ENCODE measurements around the gene POLE2. TPM values are rescaled to one million over a fixed set of nuclear protein-coding genes. Genes with fewer than 3 reads are reported as not detected.
"Not testable (repeated sequence)": the region's sequence is repeated elsewhere in the genome, so short reads cannot be mapped to it uniquely, and the experiment has no call there.

POLE2 gene
- total RNA-seq, 1 donor from 2014 or later: 1.2 TPM

DNA sequence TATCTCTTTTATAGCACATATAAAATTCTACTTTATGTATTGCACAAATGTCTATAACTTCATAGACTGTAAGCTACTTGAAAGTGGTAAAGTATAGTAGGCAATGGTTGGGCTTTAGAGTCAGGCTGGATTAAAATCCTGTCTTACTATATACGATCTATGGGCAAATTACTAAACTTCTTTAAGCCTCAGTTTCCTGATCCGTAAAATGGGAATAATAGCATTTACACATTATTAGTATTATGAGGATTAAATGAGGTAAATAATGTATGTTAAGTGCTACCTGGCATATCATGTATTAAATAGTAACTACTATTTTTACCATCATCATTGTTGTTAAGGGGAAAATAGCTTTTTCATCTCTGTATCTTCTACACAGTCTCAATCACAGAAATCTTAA lies 14.4 kb downstream of the POLE2 start:
- Histone ChIP-seq H3K9me3 (no peaks in the 10 kb centered on the region), H3K4me1 (no peaks in the 10 kb centered on the region), H3K27me3 (ENCODE audit: low read depth) (no peaks in the 10 kb centered on the region), H3K4me3 (no peak overlapping the region), H3K27ac (no peak overlapping the region), H3K36me3 (no peaks in the 10 kb centered on the region)
- DNase-seq (no peak), ATAC-seq (no peak)
- intact Hi-C loops (cut with DNase I): no loop called here
- TF ChIP-seq CTCF (IDR thresholded peaks at IDR 0.05): no peak

- H3K9me3 ChIP-seq: no peaks in the 10 kb centered on the region
- no peak for TF ChIP-seq CTCF (IDR thresholded peaks at IDR 0.05)
- H3K4me1 ChIP-seq: no peaks in the 10 kb centered on the region
- no peak overlapping the region for H3K27ac ChIP-seq
- DNase-seq: no peak
- H3K27me3 ChIP-seq (ENCODE audit: low read depth): no peaks in the 10 kb centered on the region
- intact Hi-C loops (cut with DNase I): no loop called here
- no peak overlapping the region for H3K4me3 ChIP-seq
- ATAC-seq: no peak
- H3K36me3 ChIP-seq: no peaks in the 10 kb centered on the region
Observed at GRCh38 chr14:49670475-49670874, 17.5 kb downstream of the POLE2 start.

DNA sequence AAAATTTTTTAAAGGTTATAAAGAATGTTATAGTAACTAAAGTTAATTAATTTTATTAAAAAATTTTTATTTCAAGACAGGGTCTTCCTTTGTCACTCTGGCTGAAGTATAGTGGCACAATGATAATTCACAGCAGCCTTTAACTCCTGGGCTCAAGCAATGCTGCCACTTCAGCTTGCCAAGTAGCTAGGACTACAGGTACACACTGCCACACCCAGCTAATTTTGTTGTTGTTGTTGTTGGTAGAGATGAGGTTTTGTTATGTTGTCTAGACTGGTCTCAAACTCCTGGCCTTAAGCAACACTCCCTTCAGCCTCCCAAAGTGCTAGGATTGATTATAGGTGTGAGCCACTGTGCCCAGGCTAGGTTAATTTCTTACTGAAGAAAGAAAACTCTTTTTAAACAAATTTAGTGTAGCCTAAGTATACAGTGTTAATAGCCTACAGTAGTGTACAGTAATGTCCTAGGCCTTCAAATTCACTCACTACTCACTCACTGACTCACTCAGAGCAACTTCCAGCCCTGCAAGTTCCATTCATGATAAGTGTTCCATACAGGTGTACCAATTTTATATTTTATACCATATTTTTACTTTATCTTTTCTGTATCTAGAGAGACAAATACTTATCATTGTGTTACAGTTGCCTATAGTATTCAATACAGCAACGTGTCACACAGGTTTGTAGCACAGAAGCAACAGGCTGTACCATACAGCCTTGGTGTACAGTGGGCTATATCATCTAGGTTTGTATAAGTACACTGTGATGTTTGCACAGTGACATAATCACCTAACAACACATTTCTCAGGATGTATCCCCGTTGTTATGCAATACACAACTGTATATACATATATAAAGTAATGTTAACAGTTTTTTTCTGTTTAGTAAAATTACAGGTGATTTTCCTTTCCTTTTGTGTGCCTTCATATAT lies 28.2 kb downstream of the POLE2 start:
- Histone ChIP-seq H3K4me3 (no peak overlapping the region), H3K27ac (no peak overlapping the region), H3K9me3 (no peaks in the 10 kb centered on the region), H3K36me3 (no peaks in the 10 kb centered on the region), H3K27me3 (ENCODE audit: low read depth) (no peaks in the 10 kb centered on the region), H3K4me1 (no peaks in the 10 kb centered on the region)
- intact Hi-C loops (cut with DNase I): no loop called here
- no peak for ATAC-seq
- TF ChIP-seq CTCF (IDR thresholded peaks at IDR 0.05): no peak
- no peak for DNase-seq

GRCh38 chr14:49657500-49657899 lies 30.5 kb downstream of the POLE2 start:
- not testable (repeated sequence) for H3K4me3 ChIP-seq

GRCh38 chr14:49654511-49654910 lies 33.5 kb downstream of the POLE2 start:
- Histone ChIP-seq H3K4me1 (no peaks in the 10 kb centered on the region), H3K36me3 (no peaks in the 10 kb centered on the region), H3K4me3 (no peak overlapping the region), H3K9me3 (no peaks in the 10 kb centered on the region), H3K27me3 (ENCODE audit: low read depth) (no peaks in the 10 kb centered on the region), H3K27ac (no peak overlapping the region)
- DNase-seq (no peak), ATAC-seq (no peak)
- intact Hi-C loops (cut with DNase I): no loop called here
- TF ChIP-seq CTCF (IDR thresholded peaks at IDR 0.05): no peak

More at GRCh38 chr14:49657500-49657899, 30.5 kb downstream of the POLE2 start:
- H3K4me1 ChIP-seq; intact Hi-C loops (cut with DNase I); H3K27me3 ChIP-seq (ENCODE audit: low read depth); H3K36me3 ChIP-seq; ATAC-seq; H3K9me3 ChIP-seq; DNase-seq; H3K27ac ChIP-seq: not testable (repeated sequence)

- Histone ChIP-seq H3K27ac (no peak overlapping the region), H3K36me3 (no peaks in the 10 kb centered on the region), H3K9me3 (no peaks in the 10 kb centered on the region), H3K4me1 (no peaks in the 10 kb centered on the region), H3K4me3 (no peak overlapping the region), H3K27me3 (ENCODE audit: low read depth) (no peaks in the 10 kb centered on the region)
- DNase-seq (no peak), ATAC-seq (no peak)
- intact Hi-C loops (cut with DNase I): no loop called here
- TF ChIP-seq CTCF (IDR thresholded peaks at IDR 0.05): no peak
Observed at GRCh38 chr14:49653508-49653907, 34.5 kb downstream of the POLE2 start.

Data from lower lobe of right lung (tissue), 2 donors.